ENCODE measurements around the gene FADS3.

The FADS3 gene

DNA sequence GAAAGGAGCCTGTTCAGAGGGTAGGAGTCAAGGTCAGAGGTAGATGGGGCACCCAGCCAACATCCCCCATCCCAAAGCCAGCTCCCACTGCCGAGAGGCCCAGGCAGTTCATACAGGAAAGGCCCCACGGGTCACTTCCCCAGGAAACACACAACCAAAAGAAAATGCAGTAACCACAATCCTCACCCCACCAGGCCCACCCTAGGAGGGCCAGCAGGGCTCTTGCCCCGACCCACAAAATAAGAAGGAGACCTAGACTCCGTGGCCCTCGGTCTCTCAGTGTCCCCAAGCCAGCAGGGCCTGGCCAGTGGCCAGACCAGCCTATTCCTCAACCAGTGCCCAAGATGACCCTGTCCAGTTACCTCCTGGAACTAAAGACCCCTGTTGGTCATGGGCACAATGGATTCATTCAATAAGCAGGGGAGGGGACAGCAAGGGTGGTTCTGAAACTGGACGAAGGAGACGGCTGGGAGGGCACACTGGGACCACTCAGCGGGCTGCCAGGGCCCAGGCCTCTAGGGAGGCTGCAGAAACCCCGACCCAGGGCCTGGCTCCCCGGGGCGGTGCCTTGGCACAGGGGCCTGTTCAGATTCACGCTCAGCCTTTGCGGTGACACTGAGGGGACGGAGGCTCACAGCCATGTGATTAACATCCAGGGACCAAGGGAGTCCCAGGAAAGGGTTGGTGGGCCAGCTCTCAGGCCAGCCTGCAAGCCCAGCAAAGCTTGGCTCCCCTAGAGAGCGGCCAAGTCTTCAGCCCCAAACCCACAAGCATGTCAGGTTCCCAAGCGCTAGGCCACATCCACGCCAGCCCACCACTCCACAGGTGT, 20.6 kb upstream of the FADS3 start:
- DNase-seq: no peak
- Histone ChIP-seq H3K4me3 (ENCODE audit: low read depth, low read length) (no peak overlapping the region), H3K27ac (no peak overlapping the region), H3K9me3 (ENCODE audit: severe bottlenecking) (no peaks in the 10 kb centered on the region), H3K27me3 (ENCODE audit: insufficient read depth, low read depth, severe bottlenecking) (no peaks in the 10 kb centered on the region), H3K36me3 (no peaks in the 10 kb centered on the region)
- TF ChIP-seq, protein P1, sequence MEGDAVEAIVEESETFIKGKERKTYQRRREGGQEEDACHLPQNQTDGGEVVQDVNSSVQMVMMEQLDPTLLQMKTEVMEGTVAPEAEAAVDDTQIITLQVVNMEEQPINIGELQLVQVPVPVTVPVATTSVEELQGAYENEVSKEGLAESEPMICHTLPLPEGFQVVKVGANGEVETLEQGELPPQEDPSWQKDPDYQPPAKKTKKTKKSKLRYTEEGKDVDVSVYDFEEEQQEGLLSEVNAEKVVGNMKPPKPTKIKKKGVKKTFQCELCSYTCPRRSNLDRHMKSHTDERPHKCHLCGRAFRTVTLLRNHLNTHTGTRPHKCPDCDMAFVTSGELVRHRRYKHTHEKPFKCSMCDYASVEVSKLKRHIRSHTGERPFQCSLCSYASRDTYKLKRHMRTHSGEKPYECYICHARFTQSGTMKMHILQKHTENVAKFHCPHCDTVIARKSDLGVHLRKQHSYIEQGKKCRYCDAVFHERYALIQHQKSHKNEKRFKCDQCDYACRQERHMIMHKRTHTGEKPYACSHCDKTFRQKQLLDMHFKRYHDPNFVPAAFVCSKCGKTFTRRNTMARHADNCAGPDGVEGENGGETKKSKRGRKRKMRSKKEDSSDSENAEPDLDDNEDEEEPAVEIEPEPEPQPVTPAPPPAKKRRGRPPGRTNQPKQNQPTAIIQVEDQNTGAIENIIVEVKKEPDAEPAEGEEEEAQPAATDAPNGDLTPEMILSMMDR (IDR thresholded peaks at IDR 0.05; ENCODE audit: low read depth, low read length): no peak

DNA sequence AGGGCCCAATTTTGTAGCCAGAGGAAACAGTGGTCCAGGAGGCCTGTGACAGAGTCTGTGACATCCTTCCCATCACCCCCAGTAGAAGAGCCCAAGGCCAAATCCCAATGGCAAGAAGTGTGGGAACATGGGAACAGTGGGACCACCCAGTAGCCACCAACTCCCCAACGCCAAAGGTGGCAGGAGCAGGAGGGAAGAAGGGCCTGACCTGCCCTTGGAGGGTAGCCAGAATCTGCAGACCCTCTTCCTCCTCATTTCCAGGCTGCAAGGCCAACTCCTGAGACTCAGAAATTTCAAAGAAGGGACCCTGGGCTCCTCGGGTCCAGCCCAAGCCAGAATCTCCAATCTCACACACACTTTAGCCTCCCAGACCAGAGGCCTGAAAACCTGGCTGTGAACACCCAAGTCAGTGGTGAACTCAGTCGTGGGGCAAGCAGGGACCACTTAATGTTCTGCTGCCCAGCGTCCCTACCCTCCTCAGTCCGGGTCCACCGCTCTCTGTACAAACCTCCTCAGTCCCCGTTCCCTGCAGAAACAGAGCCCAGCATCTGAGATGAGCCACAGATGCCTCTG, 19.9 kb upstream of the FADS3 start:
- H3K9me3 ChIP-seq (ENCODE audit: severe bottlenecking): no peaks in the 10 kb centered on the region
- TF ChIP-seq, protein P1 (IDR thresholded peaks at IDR 0.05; ENCODE audit: low read depth, low read length): no peak
- H3K27me3 ChIP-seq (ENCODE audit: insufficient read depth, low read depth, severe bottlenecking): no peaks in the 10 kb centered on the region
- H3K4me3 ChIP-seq (ENCODE audit: low read depth, low read length): no peak overlapping the region
- DNase-seq: no peak
- H3K36me3 ChIP-seq: no peaks in the 10 kb centered on the region
- no peak overlapping the region for H3K27ac ChIP-seq

DNA sequence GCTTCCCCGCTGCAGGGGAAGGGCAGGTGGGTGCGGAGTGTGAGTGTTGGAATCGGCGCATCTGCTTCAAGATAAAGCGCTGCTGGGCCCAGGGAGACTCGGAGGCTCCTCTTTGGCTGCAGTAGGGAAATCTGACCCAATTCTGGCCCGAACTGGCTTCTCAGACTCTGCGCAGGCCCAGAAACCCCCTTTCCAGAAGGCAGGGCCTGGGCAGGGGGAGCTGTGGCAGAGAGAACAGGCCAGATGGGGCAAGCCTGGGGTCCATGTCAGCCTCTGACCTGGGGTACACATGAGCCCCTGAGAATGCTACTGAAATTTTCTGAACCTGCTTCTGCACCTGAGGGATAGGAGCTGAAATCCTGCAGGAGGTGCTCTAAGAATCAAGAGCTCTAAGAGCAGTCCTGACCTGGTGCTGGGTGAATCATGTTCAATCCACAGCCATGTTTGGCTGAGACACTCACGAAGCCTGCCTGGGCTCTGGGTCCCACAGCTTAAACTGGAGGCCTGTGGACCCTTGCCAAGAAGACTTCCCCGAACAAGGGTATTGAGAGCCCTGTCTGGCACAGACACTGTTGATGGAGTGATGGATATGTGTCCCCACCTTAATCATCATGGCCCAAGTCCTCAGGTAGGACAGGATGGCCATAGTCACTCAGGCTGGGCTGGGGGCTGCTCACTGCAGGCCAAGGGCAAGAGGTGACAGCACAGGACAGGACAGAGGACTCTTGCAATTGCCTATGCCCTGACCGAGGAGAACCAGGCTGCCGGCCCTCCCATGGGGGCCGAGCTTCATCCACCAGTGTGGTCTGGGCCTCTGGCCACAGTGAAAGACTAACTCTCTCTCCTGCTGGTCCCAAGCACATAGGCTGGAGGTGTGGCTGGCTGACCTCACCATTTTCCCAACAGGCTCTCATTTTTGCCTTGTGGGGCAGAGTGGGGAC, 19.1 kb upstream of the FADS3 start:
- H3K27ac ChIP-seq: no peak overlapping the region
- no peaks in the 10 kb centered on the region for H3K9me3 ChIP-seq (ENCODE audit: severe bottlenecking)
- H3K27me3 ChIP-seq (ENCODE audit: insufficient read depth, low read depth, severe bottlenecking): no peaks in the 10 kb centered on the region
- TF ChIP-seq, protein P1 (IDR thresholded peaks at IDR 0.05; ENCODE audit: low read depth, low read length): no peak
- H3K36me3 ChIP-seq: no peaks in the 10 kb centered on the region
- DNase-seq: no peak
- no peak overlapping the region for H3K4me3 ChIP-seq (ENCODE audit: low read depth, low read length)

DNA sequence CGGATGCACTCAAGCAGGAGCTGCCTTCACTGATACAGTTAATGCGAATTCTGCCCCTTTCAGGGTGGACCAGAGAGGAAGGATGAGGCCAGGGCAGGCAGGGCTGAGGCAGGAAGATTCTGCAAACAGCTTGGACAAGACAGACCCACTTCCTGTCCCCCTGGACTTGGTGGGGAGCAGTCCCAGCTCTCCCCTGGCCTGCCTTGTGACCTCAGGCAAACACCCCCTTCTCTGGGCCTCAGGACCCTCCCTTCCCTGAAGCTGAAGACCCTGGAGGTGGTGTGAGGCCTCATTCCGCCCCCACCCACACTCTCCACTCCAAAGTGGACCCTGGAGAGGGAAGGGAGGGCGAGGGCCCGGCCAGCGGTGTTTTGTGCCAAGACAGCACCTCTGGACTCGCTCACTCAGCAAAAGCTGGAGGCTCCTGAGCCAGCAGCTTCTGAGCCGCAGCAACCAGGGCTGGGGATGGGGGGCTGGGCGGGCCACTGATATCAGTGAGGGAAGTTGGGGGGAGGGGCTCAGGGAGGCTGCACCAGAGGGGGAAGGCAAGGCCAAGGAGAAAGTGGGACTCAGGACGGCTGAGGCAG, 17.5 kb upstream of the FADS3 start:
- H3K36me3 ChIP-seq: no peaks in the 10 kb centered on the region
- H3K27ac ChIP-seq: no peak overlapping the region
- TF ChIP-seq, protein P1 (IDR thresholded peaks at IDR 0.05; ENCODE audit: low read depth, low read length): no peak
- no peaks in the 10 kb centered on the region for H3K9me3 ChIP-seq (ENCODE audit: severe bottlenecking)
- H3K27me3 ChIP-seq (ENCODE audit: insufficient read depth, low read depth, severe bottlenecking): no peaks in the 10 kb centered on the region
- no peak for DNase-seq
- H3K4me3 ChIP-seq (ENCODE audit: low read depth, low read length): no peak overlapping the region

DNA sequence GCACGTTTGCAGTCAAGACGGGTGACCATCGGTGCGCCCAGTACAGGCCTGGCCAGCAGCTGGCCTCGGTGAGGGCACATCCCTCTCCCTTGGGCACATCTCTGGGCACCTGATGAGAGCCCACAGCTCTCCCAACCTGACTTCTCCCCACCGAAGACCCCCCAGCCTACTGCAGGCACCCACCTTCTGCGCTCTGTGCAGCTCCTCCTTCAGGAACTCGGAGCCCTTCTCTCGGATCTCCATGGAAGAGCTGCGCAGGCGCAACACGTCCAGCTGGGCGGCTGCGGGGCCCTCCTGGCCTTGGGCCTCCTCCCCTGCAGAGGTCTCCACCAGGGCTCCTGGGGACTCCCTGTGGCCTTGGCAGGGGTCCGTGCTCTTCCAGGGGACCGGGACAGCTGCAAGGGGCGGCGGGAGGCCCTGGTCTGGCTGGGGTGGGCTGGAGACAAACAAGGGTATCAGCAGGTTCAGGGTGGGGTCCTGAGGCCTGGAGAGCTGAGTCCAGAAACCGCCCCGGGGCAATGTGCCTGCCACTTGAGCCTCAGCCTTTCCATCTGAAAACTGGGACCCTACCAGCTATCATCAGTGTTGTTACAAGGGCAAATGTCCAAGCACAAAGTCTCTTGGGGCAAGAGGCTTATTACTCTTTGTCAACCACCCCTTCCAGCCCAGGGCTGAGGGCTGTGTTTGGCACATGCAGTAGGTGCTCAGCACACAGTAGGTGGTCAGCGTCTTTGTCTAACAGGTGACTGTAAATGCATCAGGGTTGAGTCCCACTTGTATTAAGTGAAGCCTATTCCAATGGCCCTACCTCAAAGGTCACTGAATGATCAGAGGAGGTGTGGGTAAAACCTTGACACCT, 16.8 kb upstream of the FADS3 start:
- Histone ChIP-seq H3K27ac (no peak overlapping the region), H3K27me3 (ENCODE audit: insufficient read depth, low read depth, severe bottlenecking) (no peaks in the 10 kb centered on the region), H3K9me3 (ENCODE audit: severe bottlenecking) (no peaks in the 10 kb centered on the region), H3K4me3 (ENCODE audit: low read depth, low read length) (no peak overlapping the region), H3K36me3 (no peaks in the 10 kb centered on the region)
- TF ChIP-seq, protein P1 (IDR thresholded peaks at IDR 0.05; ENCODE audit: low read depth, low read length): no peak
- DNase-seq: no peak

All from WERI-Rb-1 (cell line).